SK-N-SH treated with all-trans-retinoic acid at 6 μM for 48 hours (cell line): ENCODE results near the gene FHIT.

Source experiments
- ATAC-seq: fragments of 200-7000 bp; cut with Tn5 transposase; 3 replicates; pipeline ENCODE4 v1.9.1; 2020; ENCODE audit warnings: mild to moderate bottlenecking, moderate library complexity
- BACH2 ChIP-seq: fragments of 250-450 bp; sonication (Bioruptor Pico); IDR thresholded peaks from 2 replicates; pipeline ENCODE4 v1.9.0; 2021; ENCODE audit warnings: mild to moderate bottlenecking, borderline replicate concordance
- CREB5 ChIP-seq: fragments of 250-450 bp; sonication (Bioruptor Pico); IDR thresholded peaks from 2 replicates; pipeline ENCODE4 v1.5.1; 2020; ENCODE audit warnings: low read depth, mild to moderate bottlenecking, moderate library complexity
- CSDC2 ChIP-seq: fragments of 250-450 bp; sonication (Bioruptor Pico); IDR thresholded peaks from 2 replicates; pipeline ENCODE4 v1.5.0; 2020; ENCODE audit warnings: mild to moderate bottlenecking, moderate library complexity
- ESRRG ChIP-seq: fragments of 250-450 bp; sonication (Bioruptor Pico); IDR thresholded peaks from 2 replicates; pipeline ENCODE4 v1.6.1; 2021; ENCODE audit warnings: mild to moderate bottlenecking
- GLIS3 ChIP-seq: fragments of 250-450 bp; sonication (Bioruptor Pico); IDR thresholded peaks from 2 replicates; pipeline ENCODE4 v1.5.0; 2020; ENCODE audit warnings: mild to moderate bottlenecking, moderate library complexity
- ISL1 ChIP-seq: fragments of 250-450 bp; sonication (Bioruptor Pico); IDR thresholded peaks from 2 replicates; pipeline ENCODE4 v2.1.2; 2022; ENCODE audit warnings: mild to moderate bottlenecking, moderate library complexity
- OSR1 ChIP-seq: fragments of 250-450 bp; sonication (Bioruptor Pico); IDR thresholded peaks from 2 replicates; pipeline ENCODE4 v1.8.0; 2022; ENCODE audit warnings: moderate library complexity, mild to moderate bottlenecking, inconsistent platforms
- PATZ1 ChIP-seq: fragments of 250-450 bp; sonication (Bioruptor Pico); IDR thresholded peaks from 2 replicates; pipeline ENCODE4 v1.8.0; 2020; ENCODE audit warnings: mild to moderate bottlenecking, moderate library complexity, borderline replicate concordance
- POU6F1 ChIP-seq: fragments of 250-450 bp; sonication (Bioruptor Pico); IDR thresholded peaks from 2 replicates; pipeline ENCODE4 v1.8.0; 2021; ENCODE audit warnings: low read depth, mild to moderate bottlenecking, moderate library complexity, borderline replicate concordance
- PPARA ChIP-seq: fragments of 250-450 bp; sonication (Bioruptor Pico); IDR thresholded peaks from 2 replicates; pipeline ENCODE4 v1.5.0; 2020; ENCODE audit warnings: mild to moderate bottlenecking, borderline replicate concordance
- RARB ChIP-seq: fragments of 250-450 bp; sonication (Bioruptor Pico); IDR thresholded peaks from 2 replicates; pipeline ENCODE4 v1.8.0; 2021; ENCODE audit warnings: mild to moderate bottlenecking, moderate library complexity
- SNAI2 ChIP-seq: fragments of 250-450 bp; sonication (Bioruptor Pico); IDR thresholded peaks from 2 replicates; pipeline ENCODE4 v1.5.0; 2020; ENCODE audit warnings: mild to moderate bottlenecking, moderate library complexity
- TOX ChIP-seq: fragments of 250-450 bp; sonication (Bioruptor Pico); IDR thresholded peaks from 2 replicates; pipeline ENCODE4 v1.8.0; 2021; ENCODE audit warnings: mild to moderate bottlenecking, moderate library complexity, borderline replicate concordance
- TSHZ2 ChIP-seq: fragments of 250-450 bp; sonication (Bioruptor Pico); IDR thresholded peaks from 2 replicates; pipeline ENCODE4 v1.5.0; 2020; ENCODE audit warnings: mild to moderate bottlenecking, moderate library complexity
- ZC3H10 ChIP-seq: fragments of 250-450 bp; sonication (Bioruptor Pico); IDR thresholded peaks from 2 replicates; pipeline ENCODE4 v1.5.1; 2021; ENCODE audit warnings: mild to moderate bottlenecking, moderate library complexity
- ZFP3 ChIP-seq: fragments of 250-450 bp; sonication (Bioruptor Pico); IDR thresholded peaks from 2 replicates; pipeline ENCODE4 v1.5.0; 2020; ENCODE audit warnings: mild to moderate bottlenecking, moderate library complexity
- ZFP30 ChIP-seq: fragments of 450-650 bp; formaldehyde crosslinking; IDR thresholded peaks from 2 replicates; pipeline ENCODE4 v1.5.0; 2022; ENCODE audit warnings: mild to moderate bottlenecking, moderate library complexity
- ZNF565 ChIP-seq: fragments of 450-650 bp; formaldehyde crosslinking; conservative IDR thresholded peaks from 2 replicates; pipeline ENCODE4 v1.5.0; 2020; ENCODE audit warnings: low read depth, mild to moderate bottlenecking, moderate library complexity
- ZNF70 ChIP-seq: fragments of 450-650 bp; formaldehyde crosslinking; IDR thresholded peaks from 2 replicates; pipeline ENCODE4 v1.5.0; 2020; ENCODE audit warnings: mild to moderate bottlenecking, moderate library complexity
- ZNF8 ChIP-seq: fragments of 450-650 bp; formaldehyde crosslinking; IDR thresholded peaks from 2 replicates; pipeline ENCODE4 v1.5.0; 2020; ENCODE audit warnings: mild to moderate bottlenecking, moderate library complexity

Gene FHIT

GRCh38 chr3:61226166-61226686 is 25.0 kb downstream of the FHIT start:
- no peak for ATAC-seq
- TF ChIP-seq ZFP30 (CRISPR knock-in tag): no peak
- TF ChIP-seq PPARA: no peak
- no peak for TF ChIP-seq ZFP3 (CRISPR knock-in tag)
- no peak for TF ChIP-seq TSHZ2 (CRISPR knock-in tag)
- no peak for TF ChIP-seq ISL1 (CRISPR knock-in tag)
- TF ChIP-seq CSDC2 (CRISPR knock-in tag): no peak
- no peak for TF ChIP-seq ZNF70 (CRISPR knock-in tag)

- TF ChIP-seq CSDC2 (CRISPR knock-in tag) (no peak), PATZ1 (CRISPR knock-in tag) (no peak), TOX (CRISPR knock-in tag) (no peak), PPARA (no peak), BACH2 (CRISPR knock-in tag) (no peak), TSHZ2 (CRISPR knock-in tag) (no peak), ISL1 (CRISPR knock-in tag) (no peak), OSR1 (CRISPR knock-in tag) (no peak)
- no peak for ATAC-seq
These were observed 26.4 kb downstream of the FHIT start for GRCh38 chr3:61224823-61225222.

GRCh38 chr3:61223451-61223850 is 27.8 kb downstream of the FHIT start:
- ATAC-seq: no peak
- TF ChIP-seq ZFP3 (CRISPR knock-in tag) (no peak), RARB (CRISPR knock-in tag) (no peak), ESRRG (no peak), TOX (CRISPR knock-in tag) (no peak), ZNF8 (CRISPR knock-in tag) (no peak), SNAI2 (CRISPR knock-in tag) (no peak), ZC3H10 (CRISPR knock-in tag) (no peak), CREB5 (no peak), PPARA (no peak), GLIS3 (CRISPR knock-in tag) (no peak), OSR1 (CRISPR knock-in tag) (no peak)

- TF ChIP-seq PATZ1 (CRISPR knock-in tag): no peak
- no peak for TF ChIP-seq ZNF565 (CRISPR knock-in tag)
- no peak for TF ChIP-seq POU6F1 (CRISPR knock-in tag)
- TF ChIP-seq ISL1 (CRISPR knock-in tag): no peak
- TF ChIP-seq ZFP30 (CRISPR knock-in tag): no peak
- TF ChIP-seq ZNF8 (CRISPR knock-in tag): no peak
- TF ChIP-seq GLIS3 (CRISPR knock-in tag): no peak
- no peak for TF ChIP-seq BACH2 (CRISPR knock-in tag)
These were observed 28.8 kb downstream of the FHIT start for GRCh38 chr3:61222467-61222866.

More at GRCh38 chr3:61222467-61222866, 28.8 kb downstream of the FHIT start:
- ATAC-seq: no peak
